B cell (primary cell): ENCODE data around the gene ALOX12. TPM values are rescaled to one million over a fixed set of nuclear protein-coding genes. Genes with fewer than 3 reads are reported as not detected.

Source experiments
- ATAC-seq: fragments of 200-7000 bp; cut with Tn5 transposase; one replicate; pipeline ENCODE4 v1.10.0; 2021; ENCODE audit warnings: low read depth, mild to moderate bottlenecking, moderate number of reproducible peaks, moderate library complexity
- CTCF ChIA-PET: fragments of 350-600 bp; sonication (Branson Sonifier 250); formaldehyde crosslinking; loops from one replicate; lab custom pipeline; 2021; ENCODE audit warnings: antibody characterized with exemption, inconsistent platforms; lab: Charles Lee
- POLR2A ChIA-PET: fragments of 350-600 bp; sonication (Branson Sonifier 250); formaldehyde crosslinking; loops from one replicate; lab custom pipeline; 2021; ENCODE audit warnings: antibody characterized with exemption; lab: Charles Lee
- DNase-seq: peaks from one replicate; pipeline ENCODE4 v3.0.0; 2013
- H2AFZ ChIP-seq: 2 replicates; pipeline ENCODE4 v1.6.1; 2012; ENCODE audit warnings: mild to moderate bottlenecking, low read depth, low read length; ENCODE audit not compliant: insufficient read depth, poor library complexity, severe bottlenecking
- H3K27ac ChIP-seq, 2 donors: 1 replicate in 1 of 2; 2 replicates in 1 of 2; pipeline ENCODE4 v1.5.1; 2012 to 2013; ENCODE audit warnings: low read length in 2 of 2, mild to moderate bottlenecking in 2 of 2, moderate library complexity in 1 of 2
- H3K27me3 ChIP-seq, 4 experiments: fragments of 200-600 bp in 1 of 4; sonication (generic) in 1 of 4; replicated peaks in 1 of 4; 1 replicate in 2 of 4; 2 replicates in 2 of 4; pipeline versions ENCODE4 v1.6.1 to v1.7.0; 2013 to 2016; ENCODE audit warnings: low read length in 3 of 4, mild to moderate bottlenecking in 2 of 4, mixed read lengths in 1 of 4, moderate library complexity in 1 of 4; ENCODE audit not compliant: insufficient read depth in 4 of 4, control insufficient read depth in 3 of 4; ENCODE audit errors: control extremely low read depth in 1 of 4
- H3K36me3 ChIP-seq, 2 experiments: replicated peaks in 1 of 2; 1 replicate in 1 of 2; 2 replicates in 1 of 2; pipeline versions ENCODE4 v1.6.1 to v1.7.1; 2013; ENCODE audit warnings: low read length in 1 of 2; ENCODE audit not compliant: insufficient read depth in 2 of 2, control insufficient read depth in 1 of 2; ENCODE audit errors: control extremely low read depth in 1 of 2, extremely low read depth in 1 of 2
- H3K4me1 ChIP-seq, 2 donors: fragments of 200-600 bp in 1 of 2; sonication (generic) in 1 of 2; 1 replicate in 1 of 2; 2 replicates in 1 of 2; pipeline versions ENCODE4 v1.5.1 to v1.6.1; 2013 to 2017; ENCODE audit warnings: low read length in 2 of 2; ENCODE audit not compliant: control insufficient read depth in 2 of 2, insufficient read depth in 2 of 2
- H3K4me2 ChIP-seq: replicated peaks from 2 replicates; pipeline ENCODE3; 2012; ENCODE audit warnings: mild to moderate bottlenecking, low read depth, low read length; ENCODE audit not compliant: poor library complexity, severe bottlenecking
- H3K4me3 ChIP-seq, 5 experiments: fragments of 200-600 bp in 1 of 5; sonication (generic) in 1 of 5; 1 replicate in 3 of 5; 2 replicates in 2 of 5; pipeline versions ENCODE4 v1.5.1 to v1.7.0; 2011 to 2016; ENCODE audit warnings: low read length in 4 of 5, mild to moderate bottlenecking in 4 of 5, low read depth in 2 of 5, control low read depth in 1 of 5, moderate library complexity in 1 of 5; ENCODE audit not compliant: insufficient read depth in 1 of 5; ENCODE audit errors: control extremely low read depth in 1 of 5, extremely low read depth in 1 of 5
- H3K79me2 ChIP-seq: fragments of 200-600 bp; sonication (generic); one replicate; pipeline ENCODE4 v1.6.0; 2016; ENCODE audit warnings: low read length; ENCODE audit not compliant: control insufficient read depth, insufficient read depth
- H3K9ac ChIP-seq: fragments of 200-600 bp; sonication (generic); 2 replicates; pipeline ENCODE4 v1.6.1; 2017; ENCODE audit warnings: mild to moderate bottlenecking, low read length, moderate library complexity
- H3K9me3 ChIP-seq, 3 donors: one replicate each; pipeline versions ENCODE4 v1.6.1 to v1.7.1; 2013; ENCODE audit warnings: low read length in 2 of 3; ENCODE audit not compliant: control insufficient read depth in 2 of 3, insufficient read depth in 1 of 3; ENCODE audit errors: control extremely low read depth in 1 of 3
- H4K20me1 ChIP-seq: 2 replicates; pipeline ENCODE4 v1.6.0; 2012; ENCODE audit warnings: mild to moderate bottlenecking, low read length; ENCODE audit not compliant: insufficient read depth, control insufficient read depth, poor library complexity, severe bottlenecking
- H3K27ac Mint-ChIP-seq: one replicate; pipeline ENCODE4 v1.8.0; 2021; ENCODE audit warnings: mixed read lengths
- H3K27me3 Mint-ChIP-seq: one replicate; pipeline ENCODE4 v1.8.0; 2021; ENCODE audit warnings: mixed read lengths
- H3K4me1 Mint-ChIP-seq: one replicate; pipeline ENCODE4 v1.8.0; 2021; ENCODE audit warnings: mixed read lengths
- H3K4me3 Mint-ChIP-seq: one replicate; pipeline ENCODE4 v1.8.0; 2021; ENCODE audit warnings: mixed read lengths
- H3K9me3 Mint-ChIP-seq: one replicate; pipeline ENCODE4 v1.8.0; 2022; ENCODE audit warnings: mixed read lengths; ENCODE audit not compliant: insufficient read depth
- CTCF ChIP-seq: fragments of 200-600 bp; IDR thresholded peaks from one replicate; pipeline ENCODE4 v1.8.0; 2022; ENCODE audit warnings: antibody characterized with exemption, mild to moderate bottlenecking
- EZH2 ChIP-seq: IDR thresholded peaks from 2 replicates; pipeline ENCODE4 v1.6.1; 2012; ENCODE audit warnings: borderline replicate concordance, low read depth, mild to moderate bottlenecking, moderate library complexity, low read length; ENCODE audit not compliant: insufficient read depth, poor library complexity, severe bottlenecking
- WGBS: methylation state at CpG from one replicate; pipeline ENCODE4 v1.1.5; 2013; ENCODE audit warnings: missing lambda C conversion rate; ENCODE audit not compliant: insufficient coverage; 5-methylcytosine and 5-hydroxymethylcytosine counted together
- intact Hi-C: fragments of 100-400 bp; cut with micrococcal nuclease; formaldehyde crosslinking; loops from one replicate; pipeline ENCODE4 v1.10.0; 2022
- polyA plus RNA-seq: library from polyadenylated mRNA; depleted of rRNA; stranded (reverse); fragments of >200 nt; gene quantifications from 2 replicates; pipeline ENCODE4 v1.2.3, GENCODE V29; 2012
- total RNA-seq, 2 donors: library from RNA; stranded (reverse); fragments of 120-200 nt in 1 of 2; gene quantifications; 1 replicate in 1 of 2; 2 replicates in 1 of 2; pipeline versions ENCODE4 v1.2.3 to v1.2.4, GENCODE V29; 2013 to 2022

ALOX12 gene
- total and polyA plus RNA-seq, 2 donors (not counting 1 experiment from before 2014, with no cell fraction given), result 0.07 TPM; not detected in 1

DNA sequence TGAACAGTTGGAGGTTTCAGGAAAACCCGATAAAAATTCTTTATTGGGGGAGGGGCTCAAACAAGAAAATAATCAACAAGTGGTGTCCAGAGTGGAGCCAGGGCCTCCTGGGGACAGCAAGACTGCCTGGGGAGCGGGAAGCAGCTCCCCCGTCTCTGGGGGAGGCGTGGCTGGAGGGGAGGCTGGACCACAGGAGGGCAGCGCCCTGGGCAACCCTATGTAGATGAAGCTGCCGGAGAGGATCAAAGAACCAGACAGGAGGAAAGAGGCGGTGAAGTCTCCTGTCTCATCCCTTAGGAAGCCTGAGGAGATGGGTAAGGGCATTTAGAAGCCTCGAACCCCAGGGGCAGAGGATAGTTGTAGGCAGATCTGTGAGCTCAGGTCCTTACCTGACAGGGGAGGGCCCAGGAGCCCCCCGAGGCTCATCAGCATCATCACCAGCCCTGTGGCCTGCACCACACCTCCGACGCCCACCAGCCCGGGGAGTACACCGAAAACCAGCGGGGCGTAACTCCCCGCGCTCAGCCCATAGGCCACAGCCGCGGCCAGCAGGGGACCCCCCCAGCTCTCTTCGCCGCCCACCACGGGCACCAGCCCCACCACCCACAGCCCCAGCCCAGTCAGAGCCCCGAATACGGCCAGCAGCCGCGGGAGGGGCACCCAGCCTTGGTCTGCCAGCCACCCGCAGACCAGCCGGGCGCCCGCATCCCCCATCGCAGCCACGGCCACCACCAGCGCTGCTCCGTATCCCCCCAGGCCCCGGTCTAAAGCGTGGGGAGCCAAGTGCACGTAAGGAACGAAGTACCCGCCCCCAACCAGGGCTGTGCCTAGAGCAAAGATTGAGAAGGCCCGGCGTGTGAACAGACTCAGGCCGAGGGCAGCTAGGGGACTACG is 46.0 kb downstream of the ALOX12 start:
- ChIA-PET CTCF (interaction anchor here (0.7 to 14.5 kb wide), 6 partner anchors 10 to 127 kb away, joined by 3 to 584 read pairs (median 4); no protein-coding TSS in a partner anchor), POLR2A (interaction anchor here (0.6 to 0.9 kb wide), 4 partner anchors 11 to 131 kb away, joined by 3 to 6 read pairs (median 3); no protein-coding TSS in a partner anchor)
- DNase-seq, result peak; percentile 68
- Mint-ChIP-seq H3K9me3 (no peaks in the 10 kb centered on the region), H3K27ac (peak overlapping the region; percentile 85), H3K4me3 (peak overlapping the region; percentile 86), H3K4me1 (peaks cover 51% of the 10 kb centered on the region), H3K27me3 (no peaks in the 10 kb centered on the region)
- H3K9ac ChIP-seq, result peak overlapping the region; percentile 76
- peak overlapping the region; percentile 24 to 74 for H3K27ac ChIP-seq
- H4K20me1 ChIP-seq, result no peaks in the 10 kb centered on the region
- peaks cover 0 to 2% of the 10 kb centered on the region in 2 experiments for H3K36me3 ChIP-seq
- ATAC-seq, result no peak
- H3K9me3 ChIP-seq, result peaks cover 0 to 8% (median 0%) of the 10 kb centered on the region in 3 donors
- intact Hi-C loops, result loop anchor here (10.0 kb wide), 1 partner anchor 543 kb away; the partner anchor contains the start of gene MPDU1
- peaks cover under 1% of the 10 kb centered on the region for H3K79me2 ChIP-seq
- peak overlapping the region in 4 of 5 experiments; percentile 46 to 77 (median 65) for H3K4me3 ChIP-seq
- H3K27me3 ChIP-seq, result peaks cover 0 to 4% (median 0%) of the 10 kb centered on the region in 4 experiments
- peak overlapping the region; percentile 73 for H2AFZ ChIP-seq
- H3K4me2 ChIP-seq, result peak overlapping the region; percentile 99
- WGBS, result 21% methylated on average over 42 of the region's 43 CpGs
- peaks cover 36 to 51% of the 10 kb centered on the region in 2 donors for H3K4me1 ChIP-seq
- TF ChIP-seq CTCF (no peak), EZH2 (no peak)
